ENCODE results near the gene YY2.

The YY2 gene

GRCh38 chrX:21855937-21856415 lies at the start of gene YY2:
TSS of gene YY2 (plus strand) at chrX:21855987. CDS start at chrX:21856485, 498 bp downstream.
- H3K4me3 ChIP-seq (ENCODE audit: low read depth, low read length): no peak within 1 kb of the TSS
- H3K27me3 ChIP-seq (ENCODE audit: control insufficient read depth, insufficient read depth, low read length): no peaks in the 10 kb centered on the region
- no peak within 1 kb of the TSS for H2AFZ ChIP-seq
- H3K36me3 ChIP-seq (ENCODE audit: control insufficient read depth, insufficient read depth, low read length): no peaks in the 10 kb centered on the region
- TF ChIP-seq CTCF (IDR thresholded peaks at IDR 0.05): no peak
- H3K9me3 ChIP-seq (ENCODE audit: control insufficient read depth, low read length): no peaks in the 10 kb centered on the region
- H3K4me2 ChIP-seq (ENCODE audit: low read length): no peak within 1 kb of the TSS
- H3K9ac ChIP-seq: no peak within 1 kb of the TSS
- no peaks in the 10 kb centered on the region for H3K4me1 ChIP-seq
- H3K79me2 ChIP-seq: no peaks in the 10 kb centered on the region
- no peak within 1 kb of the TSS for H3K27ac ChIP-seq

- H3K4me2 ChIP-seq (ENCODE audit: low read length): no peak overlapping the region
Observed at GRCh38 chrX:21806691-21807090, 49.1 kb upstream of the YY2 start.

GRCh38 chrX:21811832-21812231 lies 44.0 kb upstream of the YY2 start:
- no peak overlapping the region for H3K4me2 ChIP-seq (ENCODE audit: low read length)
- H3K36me3 ChIP-seq (ENCODE audit: control insufficient read depth, insufficient read depth, low read length): no peaks in the 10 kb centered on the region
- no peaks in the 10 kb centered on the region for H3K79me2 ChIP-seq
- TF ChIP-seq CTCF (IDR thresholded peaks at IDR 0.05): no peak
- H3K27ac ChIP-seq: no peak overlapping the region
- no peaks in the 10 kb centered on the region for H3K27me3 ChIP-seq (ENCODE audit: control insufficient read depth, insufficient read depth, low read length)
- no peak overlapping the region for H2AFZ ChIP-seq
- H3K9me3 ChIP-seq (ENCODE audit: control insufficient read depth, low read length): no peaks in the 10 kb centered on the region
- no peak overlapping the region for H3K9ac ChIP-seq
- H3K4me1 ChIP-seq: no peaks in the 10 kb centered on the region
- H3K4me3 ChIP-seq (ENCODE audit: low read depth, low read length): no peak overlapping the region

More at GRCh38 chrX:21806691-21807090, 49.1 kb upstream of the YY2 start:
- no peak for TF ChIP-seq CTCF (IDR thresholded peaks at IDR 0.05)
- Histone ChIP-seq H3K9me3 (ENCODE audit: control insufficient read depth, low read length) (no peaks in the 10 kb centered on the region), H3K4me3 (ENCODE audit: low read depth, low read length) (no peak overlapping the region), H3K9ac (no peak overlapping the region), H3K27me3 (ENCODE audit: control insufficient read depth, insufficient read depth, low read length) (no peaks in the 10 kb centered on the region), H3K79me2 (no peaks in the 10 kb centered on the region), H3K27ac (no peak overlapping the region), H3K4me1 (no peaks in the 10 kb centered on the region), H3K36me3 (ENCODE audit: control insufficient read depth, insufficient read depth, low read length) (no peaks in the 10 kb centered on the region), H2AFZ (no peak overlapping the region)

GRCh38 chrX:21812628-21813027 lies 43.2 kb upstream of the YY2 start:
- Histone ChIP-seq H3K4me1 (no peaks in the 10 kb centered on the region), H3K27ac (no peak overlapping the region), H3K9me3 (ENCODE audit: control insufficient read depth, low read length) (no peaks in the 10 kb centered on the region), H3K9ac (no peak overlapping the region), H2AFZ (no peak overlapping the region), H3K27me3 (ENCODE audit: control insufficient read depth, insufficient read depth, low read length) (no peaks in the 10 kb centered on the region), H3K36me3 (ENCODE audit: control insufficient read depth, insufficient read depth, low read length) (no peaks in the 10 kb centered on the region), H3K79me2 (no peaks in the 10 kb centered on the region), H3K4me2 (ENCODE audit: low read length) (no peak overlapping the region), H3K4me3 (ENCODE audit: low read depth, low read length) (no peak overlapping the region)
- TF ChIP-seq CTCF (IDR thresholded peaks at IDR 0.05): no peak

- H3K9ac ChIP-seq: no peak overlapping the region
- H3K4me2 ChIP-seq (ENCODE audit: low read length): no peak overlapping the region
- no peaks in the 10 kb centered on the region for H3K79me2 ChIP-seq
- H3K9me3 ChIP-seq (ENCODE audit: control insufficient read depth, low read length): no peaks in the 10 kb centered on the region
- no peak overlapping the region for H2AFZ ChIP-seq
- TF ChIP-seq CTCF (IDR thresholded peaks at IDR 0.05): no peak
- H3K27me3 ChIP-seq (ENCODE audit: control insufficient read depth, insufficient read depth, low read length): no peaks in the 10 kb centered on the region
- H3K4me3 ChIP-seq (ENCODE audit: low read depth, low read length): no peak overlapping the region
- no peak overlapping the region for H3K27ac ChIP-seq
- no peaks in the 10 kb centered on the region for H3K36me3 ChIP-seq (ENCODE audit: control insufficient read depth, insufficient read depth, low read length)
- no peaks in the 10 kb centered on the region for H3K4me1 ChIP-seq
Observed at GRCh38 chrX:21813612-21814368, 42.0 kb upstream of the YY2 start.

Data from parathyroid adenoma (tissue), 2 donors.